ENCODE data around the gene EXOSC7. TPM values are rescaled to one million over a fixed set of nuclear protein-coding genes. Genes with fewer than 3 reads are reported as not detected.

Gene EXOSC7
- total and polyA plus RNA-seq, 9 of the 15 experiments (the other 6 are each of a cell fraction or from before 2014, with no cell fraction given): 88.5 to 237 (median 112) TPM

DNA sequence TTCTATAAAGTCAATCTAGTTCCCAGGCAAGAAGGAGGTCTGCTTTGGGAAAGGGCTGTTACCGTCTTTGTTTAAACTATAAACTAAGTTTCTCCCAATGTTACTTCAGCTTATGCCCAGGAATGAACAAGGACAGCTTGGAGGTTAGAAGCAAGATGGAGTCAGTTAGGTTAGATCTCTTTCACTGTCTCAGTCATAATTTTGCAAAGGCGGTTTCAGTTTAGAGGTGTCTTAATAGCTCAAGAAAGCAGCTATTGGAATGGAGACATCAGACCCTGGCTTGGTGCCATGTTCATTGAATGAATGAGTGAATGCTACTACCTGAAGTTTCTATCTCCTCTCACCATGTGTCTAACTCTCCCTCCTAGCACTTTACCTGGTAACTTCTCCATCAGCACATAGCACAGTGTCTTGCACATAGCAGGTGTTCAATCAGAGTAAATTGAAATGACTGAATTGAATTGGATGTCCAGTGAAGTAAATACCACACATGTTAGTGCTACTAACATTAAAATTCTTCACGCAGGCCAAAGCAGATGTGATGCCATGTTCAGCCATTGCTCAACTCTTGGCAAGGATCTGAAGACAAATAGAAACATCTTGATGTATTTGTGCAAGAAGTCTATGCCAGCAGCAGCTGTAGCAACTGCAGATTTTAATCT lies 78.3 kb downstream of the EXOSC7 start (continued):
- TF ChIP-seq SRSF7 (optimal IDR thresholded peaks at IDR 0.05; ENCODE audit: low read depth, low read length) (no peak), OTX1 (CRISPR knock-in tag; IDR thresholded peaks at IDR 0.05) (peak; percentile 78; the same call in 1 of the 2 replicates), UBTF (IDR thresholded peaks at IDR 0.05; ENCODE audit: borderline replicate concordance in 1 of 2, low read depth in 2 of 2, low read length in 2 of 2) (no peak), ZNF584 (CRISPR knock-in tag; IDR thresholded peaks at IDR 0.05; ENCODE audit: low read depth) (peak; percentile 99), KLF6 (CRISPR knock-in tag; IDR thresholded peaks at IDR 0.05; ENCODE audit: borderline replicate concordance) (peak; percentile 97), TBL1XR1 (IDR thresholded peaks at IDR 0.05; ENCODE audit: low read length in 2 of 2) (no peak), GATA2 (CRISPR knock-in tag; IDR thresholded peaks at IDR 0.05) (no peak), SOX6 (IDR thresholded peaks at IDR 0.05) (no peak), ZNF174 (CRISPR knock-in tag; IDR thresholded peaks at IDR 0.05) (peak; percentile 87), FOXA3 (CRISPR knock-in tag; conservative IDR thresholded peaks at IDR 0.05 in 1 of 2, IDR thresholded peaks at IDR 0.05 in 1 of 2) (0 out of 4 replicates have a peak, but pooled peaks of 1 of the 2 experiments have one; percentile 5), ZNF780A (CRISPR knock-in tag; IDR thresholded peaks at IDR 0.05) (no peak), GMEB1 (CRISPR knock-in tag; IDR thresholded peaks at IDR 0.05) (peak; percentile 69), ELK3 (CRISPR knock-in tag; IDR thresholded peaks at IDR 0.05) (peak; percentile 75; the same call in 1 of the 2 replicates), ZBTB49 (CRISPR knock-in tag; IDR thresholded peaks at IDR 0.05; ENCODE audit: borderline replicate concordance) (no peak), KLF13 (tag; IDR thresholded peaks at IDR 0.05; ENCODE audit: borderline replicate concordance, low read depth) (peak; percentile 87), RFX5 (IDR thresholded peaks at IDR 0.05; ENCODE audit: low read depth, low read length) (no peak)
- TF ChIP-seq, protein P1, sequence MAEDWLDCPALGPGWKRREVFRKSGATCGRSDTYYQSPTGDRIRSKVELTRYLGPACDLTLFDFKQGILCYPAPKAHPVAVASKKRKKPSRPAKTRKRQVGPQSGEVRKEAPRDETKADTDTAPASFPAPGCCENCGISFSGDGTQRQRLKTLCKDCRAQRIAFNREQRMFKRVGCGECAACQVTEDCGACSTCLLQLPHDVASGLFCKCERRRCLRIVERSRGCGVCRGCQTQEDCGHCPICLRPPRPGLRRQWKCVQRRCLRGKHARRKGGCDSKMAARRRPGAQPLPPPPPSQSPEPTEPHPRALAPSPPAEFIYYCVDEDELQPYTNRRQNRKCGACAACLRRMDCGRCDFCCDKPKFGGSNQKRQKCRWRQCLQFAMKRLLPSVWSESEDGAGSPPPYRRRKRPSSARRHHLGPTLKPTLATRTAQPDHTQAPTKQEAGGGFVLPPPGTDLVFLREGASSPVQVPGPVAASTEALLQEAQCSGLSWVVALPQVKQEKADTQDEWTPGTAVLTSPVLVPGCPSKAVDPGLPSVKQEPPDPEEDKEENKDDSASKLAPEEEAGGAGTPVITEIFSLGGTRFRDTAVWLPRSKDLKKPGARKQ (CRISPR knock-in tag; IDR thresholded peaks at IDR 0.05): no peak

All from K562 (cell line).